ENCODE data around the gene PRPH2. TPM values are rescaled to one million over a fixed set of nuclear protein-coding genes. Genes with fewer than 3 reads are reported as not detected.

The PRPH2 gene
- total and polyA plus RNA-seq, 2 donors (not counting 3 experiments of a cell fraction or from before 2014, with no cell fraction given): 0.40 to 0.46 TPM

DNA sequence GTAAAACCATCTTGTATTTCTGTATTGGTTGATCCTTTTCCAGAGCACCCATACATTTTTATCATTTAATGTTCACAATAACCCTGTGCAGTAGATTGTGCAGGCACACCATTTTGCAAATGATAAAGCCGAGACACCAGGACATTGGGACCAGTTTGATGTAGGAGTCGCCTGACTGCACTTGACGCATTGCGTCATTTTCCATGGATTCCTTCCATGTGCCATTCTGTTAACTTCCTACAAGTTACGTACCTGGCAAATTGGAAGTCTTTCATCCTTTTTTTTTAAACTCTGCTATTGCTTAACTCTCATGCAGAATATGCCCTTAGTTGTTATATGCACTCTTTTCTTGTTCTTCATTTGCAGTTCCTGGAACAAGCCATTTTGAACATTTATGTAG is 43.0 kb downstream of the PRPH2 start:
- Histone ChIP-seq H3K27ac (ENCODE audit: insufficient read depth, low read depth, low read length) (no peak overlapping the region), H3K36me3 (ENCODE audit: control insufficient read depth in 2 of 2, extremely low read depth in 1 of 2, insufficient read depth in 2 of 2, low read length in 2 of 2) (peaks cover 12 to 16% of the 10 kb centered on the region in 2 experiments), H3K4me3 (replicated peaks in 1 of 3; ENCODE audit: insufficient read depth in 1 of 3, low read depth in 1 of 3, low read length in 3 of 3) (no peak overlapping the region), H3K9me1 (replicated peaks; ENCODE audit: control insufficient read depth, extremely low read depth, insufficient read depth, low read length) (no peaks in the 10 kb centered on the region), H3K4me1 (ENCODE audit: control insufficient read depth, extremely low read depth, insufficient read depth, low read length) (no peaks in the 10 kb centered on the region), H2AFZ (ENCODE audit: low read depth, low read length) (no peak overlapping the region), H3K27me3 (ENCODE audit: control insufficient read depth in 2 of 2, insufficient read depth in 2 of 2, low read length in 2 of 2) (no peaks in the 10 kb centered on the region), H3K79me2 (ENCODE audit: control insufficient read depth, insufficient read depth, low read length) (no peaks in the 10 kb centered on the region), H4K20me1 (replicated peaks; ENCODE audit: control insufficient read depth, extremely low read depth, insufficient read depth, low read length) (no peaks in the 10 kb centered on the region), H3K9ac (replicated peaks; ENCODE audit: extremely low read depth, insufficient read depth, low read length) (no peak overlapping the region), H3K9me3 (replicated peaks; ENCODE audit: control insufficient read depth, insufficient read depth, low read length) (no peaks in the 10 kb centered on the region), H3K4me2 (ENCODE audit: insufficient read depth, low read length) (no peak overlapping the region)
- ChIA-PET POLR2A (no interaction called here), CTCF (interaction anchor here (0.9 to 1.8 kb wide), 3 partner anchors 13 to 139 kb away, joined by 3 to 6 read pairs (median 4); no protein-coding TSS in a partner anchor)
- DNase-seq (ENCODE audit: low read depth, low spot score): no peak
- BruUV-seq (replicated peaks): no TSS peak
- TF ChIP-seq JUN (IDR thresholded peaks at IDR 0.05; ENCODE audit: borderline replicate concordance, insufficient read depth, insufficient read length, low read depth) (no peak), CTCF (IDR thresholded peaks at IDR 0.05; ENCODE audit: extremely low read depth in 1 of 2, insufficient read depth in 1 of 2, low read depth in 1 of 2, low read length in 2 of 2) (no peak), FOS (IDR thresholded peaks at IDR 0.05; ENCODE audit: borderline replicate concordance, insufficient read depth, low read length) (no peak), MYC (IDR thresholded peaks at IDR 0.05; ENCODE audit: low read depth, low read length) (no peak), GATA2 (IDR thresholded peaks at IDR 0.05; ENCODE audit: insufficient read depth, insufficient read length, low read depth, low read length) (no peak), EZH2 (IDR thresholded peaks at IDR 0.05; ENCODE audit: borderline replicate concordance, low read depth, low read length, severe bottlenecking) (no peak), POLR2AphosphoS5 (IDR thresholded peaks at IDR 0.05; ENCODE audit: insufficient read depth, low read depth, low read length) (no peak)
- TF ChIP-seq, protein P1, sequence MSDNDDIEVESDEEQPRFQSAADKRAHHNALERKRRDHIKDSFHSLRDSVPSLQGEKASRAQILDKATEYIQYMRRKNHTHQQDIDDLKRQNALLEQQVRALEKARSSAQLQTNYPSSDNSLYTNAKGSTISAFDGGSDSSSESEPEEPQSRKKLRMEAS (IDR thresholded peaks at IDR 0.05; ENCODE audit: insufficient read depth, insufficient read length): no peak
- FAIRE-seq: no peak
- dilution Hi-C loops (cut with MboI; ENCODE audit: extremely low pct_ligation_motif_present, low sequenced_read_pairs) (no loop called here), intact Hi-C loops (cut with micrococcal nuclease) (no loop called here)

Measured in endothelial cell of umbilical vein (primary cell).